Endometrium (tissue), 2 donors: Measurements from ENCODE around the gene HID1.
"Not testable (repeated sequence)": the region's sequence is repeated elsewhere in the genome, so short reads cannot be mapped to it uniquely, and the experiment has no call there.

Source experiments
- FAIRE-seq: peaks from 2 replicates; lab custom pipeline; 2012; peaks lifted over from hg19 to GRCh38; lab: Jason Lieb, UNC
- donor health status: control.
- donor health status: control.

The HID1 gene

DNA sequence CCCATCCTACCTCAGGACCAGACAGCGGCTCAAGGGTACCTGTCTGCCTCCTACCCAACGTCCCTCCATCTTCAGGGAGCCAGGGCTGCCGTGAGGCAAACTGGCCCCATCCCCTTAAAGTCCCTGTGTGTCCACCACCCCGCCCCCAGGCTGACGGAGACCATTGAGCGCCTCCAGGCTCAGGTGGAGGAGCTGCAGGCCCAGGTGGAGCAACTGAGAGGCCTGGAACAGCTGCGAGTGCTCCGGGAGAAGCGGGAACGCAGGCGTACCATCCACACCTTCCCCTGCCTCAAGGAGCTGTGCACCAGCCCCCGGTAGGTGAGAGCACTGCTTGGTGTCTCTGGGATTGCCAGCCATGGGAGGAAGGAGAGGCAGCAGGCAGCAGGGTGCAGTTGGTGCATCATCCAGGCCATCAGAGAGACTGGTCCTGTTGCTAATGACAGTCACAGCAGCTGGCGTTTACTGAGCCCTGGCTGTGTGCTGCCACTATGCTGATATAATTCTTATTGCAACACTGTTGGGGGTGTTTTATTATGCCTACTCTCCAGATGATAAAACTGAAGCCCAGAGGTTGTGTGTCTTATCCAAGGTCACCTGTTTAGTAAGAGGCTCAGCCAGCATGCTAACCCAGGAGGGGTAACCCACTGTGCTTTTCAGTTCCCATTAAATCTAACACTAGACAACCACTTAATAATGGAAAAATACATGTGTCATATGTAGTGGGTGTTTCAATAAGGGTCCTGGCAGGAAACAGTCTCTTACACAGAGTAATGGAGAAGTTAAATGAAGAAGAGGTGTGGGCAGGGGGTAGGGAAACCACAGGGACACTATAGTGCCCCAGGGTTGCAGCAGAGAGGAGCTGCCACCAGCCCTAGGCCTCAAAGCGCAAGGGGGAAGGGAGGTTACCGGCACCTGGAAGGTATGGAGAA, 29.6 kb upstream of the HID1 start:
- FAIRE-seq, result no peak

DNA sequence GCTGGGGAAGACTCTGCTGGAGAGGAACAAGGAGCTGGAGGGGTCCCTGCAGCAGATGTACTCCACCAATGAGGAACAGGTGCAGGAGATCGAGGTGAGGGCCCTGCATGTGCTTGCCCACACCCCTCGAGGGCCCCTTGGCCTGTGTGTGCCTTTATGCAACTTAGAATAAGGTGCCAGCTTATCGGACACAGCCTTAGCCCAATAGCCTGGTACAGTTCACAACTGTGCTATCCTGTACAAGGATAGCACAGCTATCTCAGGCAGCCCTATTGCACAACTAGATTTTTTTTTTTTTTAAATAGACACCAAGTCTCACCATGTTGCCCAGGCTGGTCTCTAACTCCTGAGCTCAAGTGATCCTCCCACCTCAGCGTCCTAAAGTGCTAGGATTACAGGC, 27.0 kb upstream of the HID1 start:
- no peak for FAIRE-seq

GRCh38 chr17:74998783-74999182, 26.2 kb upstream of the HID1 start:
- FAIRE-seq, result no peak

- FAIRE-seq, result peak; percentile 66
Observed at GRCh38 chr17:74995847-74996246, 23.3 kb upstream of the HID1 start.

DNA sequence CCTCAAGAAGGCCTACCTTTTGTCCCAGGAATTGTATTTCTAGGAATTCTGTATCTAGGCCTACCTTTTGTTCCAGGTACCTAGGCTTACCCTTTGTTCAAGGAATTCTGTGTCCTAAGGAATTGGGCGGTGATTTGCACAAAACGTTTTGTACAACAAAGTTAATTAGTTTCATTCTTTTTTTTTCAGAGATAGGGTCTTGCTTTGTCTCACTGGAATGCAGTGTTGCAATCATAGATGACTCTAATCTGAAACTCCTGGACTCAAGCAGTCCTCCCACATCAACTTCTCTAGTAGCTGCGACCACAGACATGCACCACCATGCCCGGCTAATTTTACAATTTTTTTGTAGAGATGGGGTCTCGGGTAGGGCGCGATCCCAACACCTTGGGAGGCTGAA, 21.9 kb upstream of the HID1 start:
- FAIRE-seq, result no peak

GRCh38 chr17:74992223-74992622, 19.7 kb upstream of the HID1 start:
- FAIRE-seq, result no peak

DNA sequence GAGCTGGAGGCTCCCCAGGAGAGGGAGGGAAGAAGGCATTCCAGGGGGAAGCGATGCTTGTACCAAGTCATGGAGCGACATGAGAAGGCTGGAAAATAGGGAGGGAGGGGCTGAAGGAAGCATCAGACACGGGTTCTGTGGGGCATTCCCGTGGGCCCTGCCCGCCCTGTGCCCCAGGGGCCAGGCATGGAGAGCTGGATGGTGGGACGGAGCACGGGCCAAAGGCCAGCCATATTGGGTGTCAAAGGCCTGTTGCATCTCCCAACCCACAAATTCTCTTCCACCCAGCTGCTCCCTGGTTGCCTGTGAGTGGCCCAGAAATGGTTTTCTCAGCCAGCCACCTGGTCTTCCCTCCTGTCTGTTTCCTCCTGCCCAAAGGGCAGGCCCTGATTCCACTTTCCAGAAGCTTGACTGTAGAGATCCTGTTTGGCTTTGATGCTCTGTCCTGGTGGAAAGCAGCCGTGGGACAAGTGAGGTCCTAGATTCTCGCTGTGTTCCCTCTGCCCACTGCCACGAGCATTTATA, 18.1 kb upstream of the HID1 start:
- FAIRE-seq, result no peak

GRCh38 chr17:74987909-74988711, 15.6 kb upstream of the HID1 start:
- no peak for FAIRE-seq

DNA sequence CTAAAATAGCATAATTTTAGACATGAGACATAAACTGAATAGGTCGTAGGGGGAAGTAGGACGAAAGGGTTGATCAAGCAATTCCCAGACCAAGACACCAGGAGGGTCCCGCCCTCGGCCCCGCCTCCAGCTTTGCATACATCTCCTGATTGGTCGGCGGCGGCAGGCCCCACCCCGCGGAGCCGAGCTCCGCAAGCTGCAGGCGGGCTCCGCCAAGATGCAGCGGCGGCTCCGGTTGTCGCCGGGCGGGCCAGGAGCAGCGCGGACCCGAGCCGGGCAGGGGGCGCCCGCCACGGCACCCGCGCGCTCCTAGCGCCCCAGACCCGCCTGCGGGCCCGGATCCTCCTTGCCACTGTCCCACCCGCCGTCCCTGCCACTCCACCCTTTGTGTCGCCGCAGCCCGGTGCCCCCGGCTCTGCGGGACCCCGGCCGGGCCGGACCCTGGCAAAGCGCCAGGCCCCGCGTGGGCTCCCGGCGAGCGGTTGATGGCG, 14.9 kb upstream of the HID1 start, which contains the start of gene CDR2L:
CDR2L (plus strand) TSS at position 215 of the 491 bp plus-strand sequence. CDS start 412 bp downstream, outside the sequence.
- FAIRE-seq, result no peak

DNA sequence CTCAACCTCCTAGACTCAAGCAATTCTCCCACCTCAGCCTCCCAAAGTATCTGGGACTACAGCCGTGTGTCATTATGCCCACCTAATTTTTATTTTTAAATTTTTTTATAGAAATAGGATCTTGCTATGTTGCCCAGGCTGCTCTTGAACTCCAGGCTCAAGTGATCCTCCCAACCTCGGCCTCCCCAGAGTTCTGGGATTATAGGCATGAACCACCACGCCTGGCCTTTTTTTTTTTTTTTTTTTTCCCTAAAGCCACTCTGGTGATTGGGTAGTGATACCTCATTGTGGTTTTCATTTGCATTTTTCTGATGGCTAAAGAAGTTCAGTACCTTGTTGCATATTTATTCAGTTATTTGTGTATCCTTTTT, 13.6 kb upstream of the HID1 start:
- no peak for FAIRE-seq

GRCh38 chr17:74982663-74983313, 10.2 kb upstream of the HID1 start:
- not testable (repeated sequence) for FAIRE-seq

- no peak for FAIRE-seq
Observed at GRCh38 chr17:74981979-74982662, 9.6 kb upstream of the HID1 start.

DNA sequence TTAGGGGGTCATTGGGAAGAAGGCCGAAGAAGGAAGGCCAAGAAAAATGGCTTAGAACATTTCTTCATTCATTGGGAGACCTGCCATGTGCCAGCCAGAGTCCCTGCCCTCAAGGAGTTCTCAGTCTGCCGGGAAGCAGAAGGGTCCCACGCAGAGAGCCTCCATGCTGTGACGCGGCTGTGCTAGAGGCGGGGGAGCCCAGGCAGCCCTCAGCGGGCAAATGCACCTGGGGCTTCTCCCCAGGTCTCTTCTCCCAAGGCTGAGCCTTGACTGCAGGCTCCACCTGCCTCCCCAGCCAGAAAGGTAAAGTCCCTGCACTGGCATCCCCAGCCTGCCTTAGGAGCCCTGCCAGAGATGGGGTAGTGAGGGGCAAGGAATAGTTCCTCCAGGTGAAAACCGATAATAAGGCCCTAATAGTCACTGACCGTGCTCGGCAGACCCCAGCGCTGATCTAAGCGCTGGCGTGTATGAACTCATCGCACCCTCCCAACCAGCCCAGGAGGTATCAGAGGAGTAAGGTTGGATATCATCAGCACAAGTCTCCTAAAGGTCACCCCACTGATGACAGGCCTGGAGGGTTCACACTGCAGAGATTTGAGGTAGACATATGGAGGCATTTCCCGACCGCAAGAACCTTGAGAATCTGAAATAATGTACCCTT, 8.9 kb upstream of the HID1 start:
- no peak for FAIRE-seq

GRCh38 chr17:74979408-74980146, 7.0 kb upstream of the HID1 start:
- no peak for FAIRE-seq

- FAIRE-seq, result no peak
Observed at GRCh38 chr17:74978240-74978639, 5.7 kb upstream of the HID1 start.

- no peak for FAIRE-seq
Observed at GRCh38 chr17:74977802-74978201, 5.2 kb upstream of the HID1 start.

GRCh38 chr17:74975943-74976342, 3.4 kb upstream of the HID1 start:
- FAIRE-seq, result no peak

- no peak for FAIRE-seq
Observed at GRCh38 chr17:74972973-74973328, 392 bp upstream of the HID1 start.

GRCh38 chr17:74971842-74972106, 785 bp downstream of the HID1 start:
- FAIRE-seq, result no peak

- no peak for FAIRE-seq
Observed at GRCh38 chr17:74971069-74971841, 1.3 kb downstream of the HID1 start.
